NCI-H2029 treated with DMSO at 0.1 percent for 48 hours (cell line): Measurements from ENCODE around the gene DYNLT5.
A peak's percentile ranks its signal among the peaks of the same experiment; 100 is the strongest.
"Not testable (repeated sequence)": the region's sequence is repeated elsewhere in the genome, so short reads cannot be mapped to it uniquely, and the experiment has no call there.

ENCODE experiments used
- DNase-seq: peaks from one replicate; lab custom pipeline; 2025; lab: John Stamatoyannopoulos, UW

Gene DYNLT5

GRCh38 chr1:66752000-66752592 lies at the start of gene DYNLT5:
DYNLT5 (plus strand) TSS chr1:66752459; CDS start chr1:66754659, 2,200 bp downstream.
- DNase-seq, result no peak

GRCh38 chr1:66704177-66704875 lies 47.9 kb upstream of the DYNLT5 start:
- no peak for DNase-seq

- DNase-seq, result no peak
These were observed 47.1 kb upstream of the DYNLT5 start for GRCh38 chr1:66705110-66705509.

GRCh38 chr1:66711420-66711819 lies 40.8 kb upstream of the DYNLT5 start:
- DNase-seq, result no peak

GRCh38 chr1:66712839-66713238 lies 39.4 kb upstream of the DYNLT5 start:
- DNase-seq, result no peak

GRCh38 chr1:66723985-66724384 lies 28.3 kb upstream of the DYNLT5 start:
- no peak for DNase-seq

GRCh38 chr1:66725885-66726665 lies 26.2 kb upstream of the DYNLT5 start:
- DNase-seq, result peak; percentile 87

- no peak for DNase-seq
These were observed 24.2 kb upstream of the DYNLT5 start for GRCh38 chr1:66728021-66728420.

GRCh38 chr1:66728716-66729115 lies 23.5 kb upstream of the DYNLT5 start:
- DNase-seq, result not testable (repeated sequence)

- no peak for DNase-seq
These were observed 23.1 kb upstream of the DYNLT5 start for GRCh38 chr1:66729119-66729518.

GRCh38 chr1:66729523-66729922 lies 22.7 kb upstream of the DYNLT5 start:
- no peak for DNase-seq

- DNase-seq, result no peak
These were observed 21.8 kb upstream of the DYNLT5 start for GRCh38 chr1:66730462-66730861.

GRCh38 chr1:66731170-66731865 lies 20.9 kb upstream of the DYNLT5 start:
- DNase-seq, result no peak

- DNase-seq, result no peak
These were observed 19.7 kb upstream of the DYNLT5 start for GRCh38 chr1:66732407-66733166.

GRCh38 chr1:66733348-66734017 lies 18.8 kb upstream of the DYNLT5 start:
- DNase-seq, result no peak

- not testable (repeated sequence) for DNase-seq
These were observed 17.7 kb upstream of the DYNLT5 start for GRCh38 chr1:66734531-66734930.

- DNase-seq, result no peak
These were observed 14.4 kb upstream of the DYNLT5 start for GRCh38 chr1:66737836-66738235.

GRCh38 chr1:66739401-66740157 lies 12.7 kb upstream of the DYNLT5 start:
- no peak for DNase-seq

- no peak for DNase-seq
These were observed 6.8 kb upstream of the DYNLT5 start for GRCh38 chr1:66745451-66745850.

GRCh38 chr1:66747501-66747900 lies 4.8 kb upstream of the DYNLT5 start:
- no peak for DNase-seq
